HG03342 (cell line): ENCODE measurements around the gene RBMS3.
"Not testable (repeated sequence)": the region's sequence is repeated elsewhere in the genome, so short reads cannot be mapped to it uniquely, and the experiment has no call there.

Experiments used
- ATAC-seq: cut with Tn5 transposase; IDR thresholded peaks from one replicate; pipeline ENCODE4 v1.9.1; 2021; ENCODE audit warnings: mild to moderate bottlenecking, moderate library complexity; ENCODE audit not compliant: unreplicated experiment

Gene RBMS3

GRCh38 chr3:29759411-29760225 is 478.7 kb downstream of the RBMS3 start:
- no peak for ATAC-seq

DNA sequence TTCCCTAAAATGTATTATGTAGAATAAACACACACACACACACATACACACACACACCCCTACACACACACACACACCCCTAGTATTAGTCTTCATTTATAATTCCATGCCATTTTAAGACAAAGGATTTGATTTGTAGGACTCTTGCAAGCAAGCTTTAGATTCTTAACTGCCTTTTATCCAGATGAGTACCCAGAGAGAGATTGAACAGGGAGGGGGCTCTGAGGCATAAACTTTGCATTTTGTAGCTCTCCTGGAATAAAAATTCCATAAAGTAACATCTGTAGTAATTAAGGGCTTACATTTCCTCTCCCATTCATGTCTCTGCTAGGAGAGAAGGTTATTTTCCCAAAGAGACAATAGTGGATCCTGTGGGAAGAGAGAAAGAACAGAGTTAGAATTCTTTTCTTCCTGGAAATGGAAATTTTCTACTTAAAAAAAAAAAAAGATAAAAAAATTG is 479.4 kb downstream of the RBMS3 start:
- no peak for ATAC-seq

GRCh38 chr3:29761517-29761916 is 480.6 kb downstream of the RBMS3 start:
- no peak for ATAC-seq

- no peak for ATAC-seq
Observed at GRCh38 chr3:29763115-29763514, 482.2 kb downstream of the RBMS3 start.

DNA sequence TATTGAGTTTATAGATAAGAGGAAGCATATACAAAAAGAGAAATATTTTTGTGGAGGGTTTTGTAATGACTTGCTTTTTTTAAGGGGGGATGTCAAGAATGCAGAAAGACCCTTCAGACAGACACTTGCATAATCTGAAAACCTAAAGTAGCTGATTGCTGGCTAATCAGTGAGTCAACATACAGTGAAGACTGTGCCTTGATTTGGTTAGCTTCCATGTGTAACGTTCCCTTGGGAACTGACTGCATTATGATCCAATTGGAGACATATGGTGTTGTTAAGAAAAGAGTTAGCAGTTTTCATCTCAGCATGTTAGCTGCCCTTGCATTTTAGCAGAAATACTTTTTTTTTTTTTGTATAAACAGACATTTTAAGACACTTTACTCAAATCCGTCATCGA is 483.2 kb downstream of the RBMS3 start:
- ATAC-seq, result no peak

DNA sequence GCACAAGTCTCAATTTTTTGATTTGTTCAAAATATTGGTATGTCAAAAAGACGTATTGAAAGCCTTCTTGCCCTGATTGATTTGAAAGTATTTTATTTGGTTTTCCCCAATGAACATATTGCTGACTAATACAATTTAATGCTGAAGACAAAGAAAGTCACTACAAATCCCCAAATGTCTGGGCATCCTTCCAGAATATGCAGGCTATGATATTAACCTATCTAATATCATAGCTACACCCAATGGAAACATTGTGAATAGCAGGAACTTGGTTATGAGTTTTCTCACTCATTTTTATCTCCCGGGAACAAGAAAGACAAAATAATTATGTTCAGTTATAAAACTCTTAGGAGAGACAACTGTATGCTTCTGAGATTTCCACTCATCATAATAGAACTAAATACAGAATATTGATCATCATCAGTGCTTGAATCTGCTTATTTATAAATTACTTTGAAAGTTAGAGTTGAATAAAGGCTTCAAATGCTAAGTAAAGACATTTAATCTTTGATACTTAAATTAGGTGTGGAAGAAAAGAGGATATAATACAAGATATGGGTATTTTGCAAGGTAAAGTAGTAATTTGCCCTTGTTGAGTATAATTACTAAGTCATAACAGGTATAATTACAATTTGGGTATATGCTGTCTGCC is 483.9 kb downstream of the RBMS3 start:
- ATAC-seq, result no peak

DNA sequence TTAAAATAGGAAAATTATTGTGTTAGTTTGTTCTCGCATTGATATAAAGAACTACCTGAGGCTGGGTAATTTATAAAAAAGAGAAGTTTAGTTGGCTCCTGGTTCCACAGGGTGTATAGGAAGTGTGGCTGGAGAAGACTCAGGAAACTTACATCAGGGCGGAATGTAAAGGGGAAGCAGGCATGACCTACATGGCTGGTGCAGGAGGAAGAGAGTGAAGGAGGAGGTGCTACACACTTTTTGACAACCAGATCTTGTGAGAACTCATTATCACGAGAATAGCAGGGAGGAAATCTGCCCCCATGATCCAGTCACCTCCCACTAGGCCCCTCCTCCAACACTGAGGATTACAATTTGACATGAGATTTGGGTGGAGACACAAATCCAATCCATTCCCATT is 490.7 kb downstream of the RBMS3 start:
- ATAC-seq, result no peak

- no peak for ATAC-seq
Observed at GRCh38 chr3:29772436-29772835, 491.6 kb downstream of the RBMS3 start.

GRCh38 chr3:29773481-29773880 is 492.6 kb downstream of the RBMS3 start:
- ATAC-seq, result no peak

- no peak for ATAC-seq
Observed at GRCh38 chr3:29775340-29775739, 494.5 kb downstream of the RBMS3 start.

GRCh38 chr3:29777869-29778268 is 497.0 kb downstream of the RBMS3 start:
- no peak for ATAC-seq

DNA sequence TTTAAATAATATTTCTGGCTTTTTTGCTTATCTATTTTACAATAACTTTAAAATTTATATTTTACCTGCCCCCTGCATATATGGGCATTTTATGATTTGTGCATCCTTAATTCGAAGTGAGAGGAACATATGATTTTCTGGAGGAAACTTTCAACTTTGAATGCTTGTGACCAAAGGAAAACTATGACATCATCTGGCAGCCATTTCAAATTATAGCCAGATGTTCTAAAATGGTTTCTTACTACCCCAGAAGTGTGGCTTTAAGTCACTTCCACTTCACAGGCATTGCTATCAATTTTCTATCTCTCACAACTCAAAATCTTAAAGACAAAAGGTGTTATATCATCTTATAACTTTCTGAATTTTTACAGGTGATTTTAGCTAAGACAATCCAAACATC is 508.8 kb downstream of the RBMS3 start:
- ATAC-seq, result no peak

DNA sequence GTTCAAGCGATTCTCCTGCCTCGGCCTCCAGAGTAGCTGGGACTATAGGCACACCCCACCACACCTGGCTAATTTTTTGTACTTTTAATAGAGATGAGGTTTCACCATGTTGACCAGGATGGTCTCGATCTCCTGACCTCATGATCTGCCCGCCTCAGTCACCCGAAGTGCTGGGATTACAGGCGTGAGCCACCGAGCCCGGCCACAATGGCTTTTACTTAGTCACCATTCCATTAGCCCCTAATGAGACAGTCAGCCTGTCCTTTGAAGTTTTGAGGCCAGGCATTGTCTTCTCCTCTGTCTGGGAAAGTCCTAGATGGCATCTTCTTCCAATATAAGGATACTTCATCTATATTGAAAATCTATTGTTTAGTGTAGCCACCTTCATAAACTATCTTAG is 515.9 kb downstream of the RBMS3 start:
- ATAC-seq, result no peak

GRCh38 chr3:29802057-29802456 is 521.2 kb downstream of the RBMS3 start:
- ATAC-seq, result no peak

GRCh38 chr3:29804044-29804443 is 523.2 kb downstream of the RBMS3 start:
- ATAC-seq, result no peak

- no peak for ATAC-seq
Observed at GRCh38 chr3:29805757-29806156, 524.9 kb downstream of the RBMS3 start.

DNA sequence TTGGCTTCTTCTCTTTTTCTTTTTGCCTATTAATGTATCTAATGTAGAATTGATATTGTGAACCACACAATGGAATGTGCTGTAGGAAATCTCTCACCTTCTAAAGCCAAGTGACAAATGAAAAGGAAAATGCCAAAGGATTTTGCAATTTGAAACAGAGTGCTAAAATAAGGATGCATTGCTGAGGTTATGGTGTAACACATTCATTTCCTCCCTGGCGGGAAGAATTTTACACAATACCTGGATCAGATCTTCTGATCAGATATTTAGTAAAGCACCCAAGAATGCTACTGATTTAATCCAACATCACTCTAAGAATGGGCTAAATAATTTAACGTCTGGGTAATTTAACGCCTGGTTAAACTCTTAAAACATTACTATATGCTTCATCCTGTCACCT is 527.5 kb downstream of the RBMS3 start:
- ATAC-seq, result not testable (repeated sequence)

DNA sequence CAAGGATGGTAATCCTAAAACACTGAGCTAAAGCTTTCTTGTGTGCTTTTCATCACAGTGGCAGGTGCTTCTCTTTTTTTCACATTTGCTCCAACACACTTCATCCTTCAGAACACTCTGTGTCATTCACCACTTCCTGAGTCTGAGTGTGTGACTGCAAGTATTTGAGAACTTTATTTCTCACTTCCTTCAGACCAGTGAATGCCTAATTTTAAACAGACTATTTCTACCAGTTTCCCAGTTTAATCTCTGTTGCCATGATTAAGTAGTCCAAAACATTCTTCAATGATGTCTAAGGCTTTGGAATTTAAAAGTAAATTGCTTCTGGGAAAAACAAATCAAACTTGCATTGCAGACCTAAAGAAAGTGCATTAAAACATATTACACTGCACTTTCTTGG is 541.2 kb downstream of the RBMS3 start:
- no peak for ATAC-seq

GRCh38 chr3:29823233-29823632 is 542.4 kb downstream of the RBMS3 start:
- no peak for ATAC-seq

GRCh38 chr3:29826712-29827111 is 545.8 kb downstream of the RBMS3 start:
- ATAC-seq, result no peak

GRCh38 chr3:29827756-29828155 is 546.9 kb downstream of the RBMS3 start:
- no peak for ATAC-seq

DNA sequence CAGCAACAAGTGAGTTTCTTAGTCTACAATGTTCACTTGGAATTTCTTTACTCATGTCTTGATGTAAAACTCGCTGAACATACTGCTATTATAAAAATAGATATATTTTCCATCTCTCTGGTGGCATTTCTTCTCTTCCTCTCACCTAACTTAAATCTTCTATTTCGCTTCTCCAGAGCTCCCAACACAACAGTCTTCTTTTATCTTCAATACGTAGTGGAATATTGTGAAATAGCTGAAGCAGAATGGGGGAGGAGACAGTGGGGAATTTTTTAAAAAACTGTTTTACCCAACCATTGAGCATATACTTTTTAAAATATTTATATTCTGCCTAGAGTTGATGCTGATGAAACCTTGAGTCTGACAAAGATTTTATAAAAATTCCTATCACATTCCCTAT is 548.5 kb downstream of the RBMS3 start:
- no peak for ATAC-seq
